ENCODE measurements around the gene CRYBA2.
A peak's percentile ranks its signal among the peaks of the same experiment; 100 is the strongest.

Gene CRYBA2, protein sequence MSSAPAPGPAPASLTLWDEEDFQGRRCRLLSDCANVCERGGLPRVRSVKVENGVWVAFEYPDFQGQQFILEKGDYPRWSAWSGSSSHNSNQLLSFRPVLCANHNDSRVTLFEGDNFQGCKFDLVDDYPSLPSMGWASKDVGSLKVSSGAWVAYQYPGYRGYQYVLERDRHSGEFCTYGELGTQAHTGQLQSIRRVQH

DNA sequence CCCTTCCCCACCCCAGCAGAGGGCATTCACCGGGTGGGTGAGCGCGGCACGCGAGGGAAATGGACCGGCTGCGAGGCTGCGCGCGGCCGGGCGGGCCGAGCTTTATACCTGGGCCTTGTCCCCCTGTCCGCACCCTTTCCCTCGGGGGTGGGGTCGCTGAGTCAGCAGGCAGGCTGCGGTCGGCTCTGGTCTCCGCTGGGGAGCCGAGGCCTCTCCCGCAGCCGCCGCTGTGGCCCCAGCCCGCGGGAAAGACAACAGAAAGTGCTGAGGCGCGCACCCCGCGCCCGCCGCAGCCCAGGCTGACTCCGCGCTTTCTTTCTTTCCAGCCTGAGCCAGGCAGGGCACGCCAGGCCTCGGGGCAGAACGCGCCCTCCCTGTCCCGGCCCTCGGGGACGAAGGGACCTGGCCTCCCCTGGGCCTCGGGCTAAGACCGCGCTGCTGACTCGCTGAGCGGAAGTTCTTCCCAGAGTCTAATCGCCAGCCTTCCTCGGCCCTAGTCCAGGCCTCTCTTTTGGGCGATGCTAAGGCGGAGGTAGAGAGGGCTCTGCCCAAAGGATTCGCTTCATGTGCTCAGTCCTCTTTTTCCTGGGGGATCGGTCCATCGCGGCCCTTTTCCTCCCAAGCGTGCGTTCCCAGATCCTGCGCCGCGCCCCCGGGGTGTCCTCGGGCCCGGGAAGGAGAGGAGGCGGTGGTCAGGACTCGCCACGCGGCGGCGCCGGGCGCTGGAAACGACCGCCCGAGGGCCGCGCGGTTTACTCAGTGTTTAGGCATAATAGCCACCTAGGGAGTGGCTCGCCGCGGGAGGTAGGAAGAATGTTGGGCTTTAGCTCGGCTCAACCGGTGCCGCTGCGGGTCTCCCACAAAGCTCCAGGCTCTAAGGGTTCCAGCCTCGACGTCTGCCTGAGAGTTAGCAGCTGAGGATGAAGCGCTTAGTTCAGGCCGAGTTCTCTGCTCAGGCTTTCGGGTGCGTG lies at the start of gene CRYBA2:
Gene CRYBA2 (minus strand): TSS at position 78 of the 971 bp plus-strand sequence. CDS start 246 bp downstream, outside the sequence.
- Histone ChIP-seq H3K4me1 (ENCODE audit: control insufficient read depth, insufficient read depth, low read length, unreplicated experiment) (peaks cover 4% of the 10 kb centered on the region), H2AFZ (ENCODE audit: low read length, unreplicated experiment) (peak within 1 kb of the TSS; percentile 51), H3K4me3 (ENCODE audit: low read depth, low read length) (peak within 1 kb of the TSS; percentile 76), H3K27me3 (ENCODE audit: insufficient read depth, low read length) (peaks cover 88% of the 10 kb centered on the region), H3K27ac (ENCODE audit: low read depth, low read length) (no peak within 1 kb of the TSS), H3K79me2 (ENCODE audit: control insufficient read depth, insufficient read depth, low read length, unreplicated experiment) (no peaks in the 10 kb centered on the region), H3K36me3 (ENCODE audit: insufficient read depth, low read length) (no peaks in the 10 kb centered on the region)

DNA sequence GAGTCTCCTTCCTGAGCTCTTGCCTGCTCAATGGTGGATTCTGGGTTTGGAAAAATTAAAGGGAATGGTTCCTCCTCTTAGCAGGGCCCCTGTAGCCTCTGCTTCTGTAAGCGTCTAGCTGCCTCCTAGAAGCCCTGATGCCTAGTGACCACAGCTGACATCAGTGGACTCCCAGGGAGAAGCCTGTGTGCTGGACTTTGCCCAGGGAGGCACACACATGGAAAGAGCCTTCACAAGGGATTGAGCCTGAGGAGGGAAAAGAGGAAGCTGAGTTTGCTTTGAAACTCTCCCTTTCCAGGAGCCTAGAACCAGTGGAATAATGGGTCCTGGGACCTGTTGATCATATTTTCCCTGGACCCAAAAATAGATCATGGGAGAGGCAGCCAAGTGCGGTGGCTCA lies 49.5 kb upstream of the CRYBA2 start:
- Histone ChIP-seq H2AFZ (ENCODE audit: low read length, unreplicated experiment) (no peak overlapping the region), H3K27me3 (ENCODE audit: insufficient read depth, low read length) (peaks cover 86% of the 10 kb centered on the region), H3K4me1 (ENCODE audit: control insufficient read depth, insufficient read depth, low read length, unreplicated experiment) (no peaks in the 10 kb centered on the region), H3K79me2 (ENCODE audit: control insufficient read depth, insufficient read depth, low read length, unreplicated experiment) (no peaks in the 10 kb centered on the region), H3K4me3 (ENCODE audit: low read depth, low read length) (no peak overlapping the region), H3K27ac (ENCODE audit: low read depth, low read length) (no peak overlapping the region), H3K36me3 (ENCODE audit: insufficient read depth, low read length) (no peaks in the 10 kb centered on the region)

DNA sequence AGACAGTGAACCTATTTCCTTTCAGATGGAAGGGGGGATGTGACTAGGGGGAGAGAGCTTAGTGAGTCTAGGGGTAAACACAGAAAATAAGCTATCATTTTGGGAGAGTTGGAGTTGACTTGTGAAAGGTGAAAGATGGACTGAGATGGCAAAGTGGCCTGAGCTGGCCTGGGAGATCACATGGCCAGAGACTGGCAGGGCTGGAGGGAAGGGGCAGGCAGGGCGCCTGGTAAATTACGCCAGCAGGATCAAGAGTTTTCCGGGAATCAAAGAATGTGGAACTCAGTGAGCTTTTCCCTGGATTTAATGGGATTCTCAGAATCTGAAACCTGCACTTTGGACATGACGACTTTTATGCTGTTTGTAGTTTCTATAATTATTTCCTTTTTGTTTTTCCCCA lies 48.9 kb upstream of the CRYBA2 start:
- no peaks in the 10 kb centered on the region for H3K79me2 ChIP-seq (ENCODE audit: control insufficient read depth, insufficient read depth, low read length, unreplicated experiment)
- H2AFZ ChIP-seq (ENCODE audit: low read length, unreplicated experiment): no peak overlapping the region
- H3K4me3 ChIP-seq (ENCODE audit: low read depth, low read length): no peak overlapping the region
- H3K36me3 ChIP-seq (ENCODE audit: insufficient read depth, low read length): no peaks in the 10 kb centered on the region
- H3K4me1 ChIP-seq (ENCODE audit: control insufficient read depth, insufficient read depth, low read length, unreplicated experiment): no peaks in the 10 kb centered on the region
- no peak overlapping the region for H3K27ac ChIP-seq (ENCODE audit: low read depth, low read length)
- peaks cover 83% of the 10 kb centered on the region for H3K27me3 ChIP-seq (ENCODE audit: insufficient read depth, low read length)

DNA sequence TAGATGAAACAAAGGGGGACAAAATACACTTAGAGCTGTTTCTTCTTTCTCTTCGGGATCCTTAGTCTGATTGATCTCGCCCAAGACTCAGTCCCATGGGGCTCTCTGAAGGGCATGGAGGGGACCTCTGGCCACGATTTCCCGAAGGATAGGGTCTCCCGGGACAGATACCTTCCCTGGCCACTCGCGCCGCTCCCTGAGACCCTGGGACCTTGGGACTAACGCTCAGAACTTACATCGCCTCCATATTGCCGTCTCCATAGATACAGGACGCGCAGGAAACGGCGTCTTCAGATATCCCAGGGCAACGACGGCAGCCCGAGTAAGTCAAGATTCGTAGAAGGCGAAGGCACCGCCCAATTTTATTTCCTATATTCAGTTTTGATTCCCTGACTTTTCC lies 48.0 kb upstream of the CRYBA2 start, which contains the start of gene CFAP65:
Gene CFAP65 (minus strand): TSS at position 265 of the 400 bp plus-strand sequence. CDS start 2,468 bp downstream, outside the sequence.
- H3K27me3 ChIP-seq (ENCODE audit: insufficient read depth, low read length): peaks cover 81% of the 10 kb centered on the region
- peak within 1 kb of the TSS; percentile 74 for H3K4me3 ChIP-seq (ENCODE audit: low read depth, low read length)
- H3K36me3 ChIP-seq (ENCODE audit: insufficient read depth, low read length): no peaks in the 10 kb centered on the region
- no peaks in the 10 kb centered on the region for H3K4me1 ChIP-seq (ENCODE audit: control insufficient read depth, insufficient read depth, low read length, unreplicated experiment)
- no peak within 1 kb of the TSS for H3K27ac ChIP-seq (ENCODE audit: low read depth, low read length)
- no peaks in the 10 kb centered on the region for H3K79me2 ChIP-seq (ENCODE audit: control insufficient read depth, insufficient read depth, low read length, unreplicated experiment)
- H2AFZ ChIP-seq (ENCODE audit: low read length, unreplicated experiment): peak within 1 kb of the TSS; percentile 47

DNA sequence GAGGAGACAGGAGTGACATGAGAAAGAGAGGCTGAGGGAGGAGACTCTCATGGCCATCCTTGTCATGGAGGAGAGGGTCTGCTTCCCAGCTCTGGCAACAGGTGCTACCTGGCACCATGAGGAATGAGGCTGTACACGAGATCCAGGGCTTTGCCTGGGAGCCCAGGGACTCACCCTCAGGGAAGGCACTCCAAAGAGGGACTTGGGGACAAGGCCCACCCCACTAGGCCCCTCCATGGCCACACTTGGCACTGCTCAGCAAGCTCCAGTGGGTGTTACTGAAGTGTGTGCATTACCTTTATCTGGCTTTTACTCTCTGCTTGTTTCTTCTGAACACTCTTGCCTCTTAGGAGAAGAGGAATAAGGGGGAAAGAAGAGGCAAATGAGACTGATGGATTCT lies 45.4 kb upstream of the CRYBA2 start:
- Histone ChIP-seq H3K27ac (ENCODE audit: low read depth, low read length) (no peak overlapping the region), H2AFZ (ENCODE audit: low read length, unreplicated experiment) (no peak overlapping the region), H3K4me3 (ENCODE audit: low read depth, low read length) (no peak overlapping the region), H3K4me1 (ENCODE audit: control insufficient read depth, insufficient read depth, low read length, unreplicated experiment) (no peaks in the 10 kb centered on the region), H3K27me3 (ENCODE audit: insufficient read depth, low read length) (peaks cover 91% of the 10 kb centered on the region), H3K36me3 (ENCODE audit: insufficient read depth, low read length) (no peaks in the 10 kb centered on the region), H3K79me2 (ENCODE audit: control insufficient read depth, insufficient read depth, low read length, unreplicated experiment) (no peaks in the 10 kb centered on the region)

DNA sequence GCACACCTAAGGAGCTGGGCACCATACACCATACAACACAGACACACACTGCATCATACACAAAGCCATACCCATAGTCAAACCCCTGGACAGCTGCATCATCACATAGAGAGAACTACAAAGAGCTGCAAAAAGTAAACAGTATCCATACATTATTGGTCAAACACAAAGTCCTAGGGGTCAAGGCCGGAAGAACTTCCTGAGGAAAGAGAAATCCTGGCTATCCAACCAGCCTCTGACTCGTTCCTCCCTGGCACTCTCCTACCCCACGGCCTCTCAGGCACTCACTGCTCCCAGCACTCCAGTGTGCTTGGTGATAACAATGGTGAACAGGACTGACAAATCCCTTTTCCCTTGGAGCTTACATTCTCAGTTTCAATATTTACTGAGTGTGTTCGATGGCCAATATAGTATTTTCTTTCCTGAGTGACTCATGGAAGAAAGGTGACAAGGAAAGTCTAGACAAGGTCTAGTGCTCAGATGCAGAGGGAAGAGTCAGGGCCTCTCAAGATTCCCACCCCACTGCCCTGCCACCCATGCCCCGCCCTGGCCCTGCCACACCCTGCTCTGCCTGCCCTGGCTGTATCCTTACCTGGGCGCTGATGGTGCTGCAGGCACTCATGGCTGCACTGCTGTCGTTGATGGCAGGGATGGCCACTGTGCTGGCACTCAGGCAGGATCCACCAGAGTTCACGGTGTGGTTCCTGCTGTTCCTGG lies 44.7 kb upstream of the CRYBA2 start:
- Histone ChIP-seq H3K36me3 (ENCODE audit: insufficient read depth, low read length) (no peaks in the 10 kb centered on the region), H3K4me3 (ENCODE audit: low read depth, low read length) (no peak overlapping the region), H3K27me3 (ENCODE audit: insufficient read depth, low read length) (peaks cover 91% of the 10 kb centered on the region), H2AFZ (ENCODE audit: low read length, unreplicated experiment) (no peak overlapping the region), H3K4me1 (ENCODE audit: control insufficient read depth, insufficient read depth, low read length, unreplicated experiment) (no peaks in the 10 kb centered on the region), H3K27ac (ENCODE audit: low read depth, low read length) (no peak overlapping the region), H3K79me2 (ENCODE audit: control insufficient read depth, insufficient read depth, low read length, unreplicated experiment) (no peaks in the 10 kb centered on the region)

DNA sequence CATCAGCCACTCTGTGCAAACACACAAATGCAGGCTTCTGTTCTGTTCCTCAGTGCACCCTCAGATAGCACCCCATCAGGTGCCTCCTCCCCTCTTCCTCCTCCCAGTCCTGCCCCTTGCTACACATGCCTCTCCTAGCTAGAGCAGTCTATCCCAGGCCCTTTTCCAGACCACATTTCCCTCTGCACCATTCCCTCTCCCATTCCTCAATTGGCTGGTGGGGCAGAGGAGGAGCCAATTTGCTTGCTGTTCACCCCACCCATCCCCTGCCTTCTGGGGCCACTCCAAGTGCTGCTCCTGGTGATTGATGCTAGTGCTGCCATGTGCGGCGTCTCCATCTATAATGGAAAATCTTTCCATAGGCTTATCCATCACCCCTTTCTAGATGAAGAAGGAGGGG lies 42.7 kb upstream of the CRYBA2 start:
- Histone ChIP-seq H3K4me1 (ENCODE audit: control insufficient read depth, insufficient read depth, low read length, unreplicated experiment) (no peaks in the 10 kb centered on the region), H3K79me2 (ENCODE audit: control insufficient read depth, insufficient read depth, low read length, unreplicated experiment) (no peaks in the 10 kb centered on the region), H3K27ac (ENCODE audit: low read depth, low read length) (no peak overlapping the region), H2AFZ (ENCODE audit: low read length, unreplicated experiment) (no peak overlapping the region), H3K4me3 (ENCODE audit: low read depth, low read length) (no peak overlapping the region), H3K27me3 (ENCODE audit: insufficient read depth, low read length) (peaks cover 82% of the 10 kb centered on the region), H3K36me3 (ENCODE audit: insufficient read depth, low read length) (no peaks in the 10 kb centered on the region)

DNA sequence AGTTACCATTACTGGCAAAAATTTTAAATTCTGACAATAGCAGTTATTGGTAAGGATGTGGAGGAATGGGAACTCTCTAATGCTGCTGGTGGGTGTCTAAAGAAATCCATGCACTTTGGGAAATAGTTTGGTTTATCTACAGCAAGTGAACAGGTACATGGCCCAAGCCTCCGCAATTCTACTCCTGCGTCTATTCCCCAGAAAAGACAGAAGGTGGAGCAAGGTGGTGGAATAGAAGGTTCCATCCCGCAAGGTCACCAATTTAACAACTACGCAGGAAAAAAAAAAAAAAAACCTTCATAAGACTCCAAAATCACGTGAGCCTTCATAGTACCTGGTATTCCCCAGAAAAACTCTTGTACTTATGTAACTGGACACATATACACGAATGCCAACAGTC lies 41.6 kb upstream of the CRYBA2 start:
- Histone ChIP-seq H3K27ac (ENCODE audit: low read depth, low read length) (no peak overlapping the region), H3K27me3 (ENCODE audit: insufficient read depth, low read length) (peaks cover 79% of the 10 kb centered on the region), H3K36me3 (ENCODE audit: insufficient read depth, low read length) (no peaks in the 10 kb centered on the region), H3K79me2 (ENCODE audit: control insufficient read depth, insufficient read depth, low read length, unreplicated experiment) (no peaks in the 10 kb centered on the region), H2AFZ (ENCODE audit: low read length, unreplicated experiment) (no peak overlapping the region), H3K4me1 (ENCODE audit: control insufficient read depth, insufficient read depth, low read length, unreplicated experiment) (no peaks in the 10 kb centered on the region), H3K4me3 (ENCODE audit: low read depth, low read length) (no peak overlapping the region)

DNA sequence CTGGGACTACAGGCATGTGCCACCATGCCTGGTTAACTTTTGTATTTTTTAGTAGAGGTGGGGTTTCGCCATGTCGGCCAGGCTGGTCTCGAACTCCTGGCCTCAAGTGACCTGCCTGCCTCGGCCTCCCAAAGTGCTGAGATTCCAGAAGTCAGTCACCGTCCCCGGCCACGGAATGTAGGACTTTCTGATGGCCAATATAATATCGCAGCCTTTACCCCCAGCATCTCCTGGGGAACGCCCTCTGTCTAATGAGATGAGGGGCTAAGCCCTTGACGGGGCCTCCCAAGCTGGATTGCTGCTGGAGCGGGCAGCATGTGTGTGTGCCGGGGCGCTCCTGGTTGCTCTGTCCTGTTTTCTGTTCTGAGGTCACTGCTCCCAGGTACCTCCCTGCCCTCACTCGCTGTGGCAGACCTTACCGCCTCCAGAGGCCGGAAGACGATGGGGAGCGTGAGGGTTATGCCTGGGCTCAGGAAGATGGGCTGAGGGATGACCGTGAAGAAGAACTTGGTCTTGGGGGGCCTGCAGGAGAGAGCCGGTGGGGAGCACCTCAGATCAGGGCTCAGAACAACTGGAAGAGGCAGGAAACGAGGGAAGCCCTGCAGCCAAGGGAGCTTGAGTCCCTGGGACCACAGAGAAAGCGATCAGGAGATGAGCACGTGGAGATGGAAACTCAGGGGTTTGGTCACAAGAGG lies 39.0 kb upstream of the CRYBA2 start:
- Histone ChIP-seq H3K36me3 (ENCODE audit: insufficient read depth, low read length) (no peaks in the 10 kb centered on the region), H3K27ac (ENCODE audit: low read depth, low read length) (no peak overlapping the region), H3K4me1 (ENCODE audit: control insufficient read depth, insufficient read depth, low read length, unreplicated experiment) (no peaks in the 10 kb centered on the region), H3K27me3 (ENCODE audit: insufficient read depth, low read length) (peaks cover 57% of the 10 kb centered on the region), H2AFZ (ENCODE audit: low read length, unreplicated experiment) (no peak overlapping the region), H3K4me3 (ENCODE audit: low read depth, low read length) (no peak overlapping the region), H3K79me2 (ENCODE audit: control insufficient read depth, insufficient read depth, low read length, unreplicated experiment) (no peaks in the 10 kb centered on the region)
